H54 (cell line): ENCODE data around the gene SLC17A7.

Experiments
- DNase-seq: peaks from one replicate; pipeline ENCODE4 v3.0.0; 2011; ENCODE audit warnings: low spot score, mixed read lengths; ENCODE audit not compliant: insufficient read length
- FAIRE-seq: peaks from 3 replicates; lab custom pipeline; 2011; peaks lifted over from hg19 to GRCh38; lab: Jason Lieb, UNC
- POLR2A ChIP-seq: IDR thresholded peaks from 2 replicates; pipeline ENCODE4 v1.6.1; 2011; ENCODE audit warnings: low read depth, mild to moderate bottlenecking, low read length

The SLC17A7 gene

GRCh38 chr19:49390131-49390928 is 51.0 kb downstream of the SLC17A7 start:
- no peak for TF ChIP-seq POLR2A
- no peak for DNase-seq
- FAIRE-seq, result no peak

GRCh38 chr19:49389406-49389805 is 51.9 kb downstream of the SLC17A7 start:
- DNase-seq (no peak), FAIRE-seq (no peak)
- TF ChIP-seq POLR2A, result no peak

- TF ChIP-seq POLR2A, result no peak
- FAIRE-seq, result no peak
- no peak for DNase-seq
Observed at GRCh38 chr19:49387936-49388372, 53.4 kb downstream of the SLC17A7 start, which contains the start of gene KASH5. Gene KASH5, plus strand, starts transcription at chr19:49388249. Its CDS starts 2,635 bp downstream, at chr19:49390884.

- no peak for FAIRE-seq
- DNase-seq, result no peak
Observed at GRCh38 chr19:49383599-49383998, 57.7 kb downstream of the SLC17A7 start.

GRCh38 chr19:49382639-49383038 is 58.7 kb downstream of the SLC17A7 start:
- no peak for DNase-seq
- no peak for FAIRE-seq
- TF ChIP-seq POLR2A, result no peak

More at GRCh38 chr19:49383599-49383998, 57.7 kb downstream of the SLC17A7 start:
- no peak for TF ChIP-seq POLR2A

GRCh38 chr19:49380391-49380790 is 60.9 kb downstream of the SLC17A7 start:
- no peak for TF ChIP-seq POLR2A
- DNase-seq (no peak), FAIRE-seq (no peak)
